Measurements from ENCODE around the gene BLOC1S6.

DNA sequence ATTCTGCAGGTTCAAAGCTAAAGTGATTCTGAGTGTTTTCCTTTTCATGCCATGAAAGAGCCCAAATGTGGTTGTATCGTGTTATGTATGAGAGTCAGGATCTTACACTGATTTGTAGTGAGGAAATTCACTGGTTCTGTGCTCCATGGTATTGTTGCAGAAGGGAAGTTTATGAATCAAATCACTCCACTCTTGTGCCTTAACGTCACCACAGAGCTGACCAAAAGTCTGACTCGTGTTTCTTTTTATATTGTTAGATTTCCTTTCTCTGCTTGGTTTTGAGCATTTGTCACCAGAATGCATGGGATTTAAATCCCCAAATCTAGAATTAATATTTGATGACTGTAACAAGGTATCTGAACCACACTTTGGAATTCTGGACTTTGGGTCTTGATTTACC lies 35.5 kb upstream of the BLOC1S6 start:
- TF ChIP-seq, protein P1, sequence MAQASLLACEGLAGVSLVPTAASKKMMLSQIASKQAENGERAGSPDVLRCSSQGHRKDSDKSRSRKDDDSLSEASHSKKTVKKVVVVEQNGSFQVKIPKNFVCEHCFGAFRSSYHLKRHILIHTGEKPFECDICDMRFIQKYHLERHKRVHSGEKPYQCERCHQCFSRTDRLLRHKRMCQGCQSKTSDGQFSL (CRISPR knock-in tag; IDR thresholded peaks at IDR 0.05), result no peak
- TF ChIP-seq, protein P1 (tag; IDR thresholded peaks at IDR 0.05), result no peak
- TF ChIP-seq ZC3H8 (IDR thresholded peaks at IDR 0.05) (no peak), FOXM1 (IDR thresholded peaks at IDR 0.05; ENCODE audit: low read depth) (no peak), FOXM1 (CRISPR knock-in tag; IDR thresholded peaks at IDR 0.05; ENCODE audit: low read depth) (no peak), POLR2AphosphoS5 (IDR thresholded peaks at IDR 0.05; ENCODE audit: control insufficient read depth, insufficient read depth, low read depth, low read length) (no peak)

All from K562 (cell line).